ENCODE results near the gene ESPNL.

ESPNL gene

DNA sequence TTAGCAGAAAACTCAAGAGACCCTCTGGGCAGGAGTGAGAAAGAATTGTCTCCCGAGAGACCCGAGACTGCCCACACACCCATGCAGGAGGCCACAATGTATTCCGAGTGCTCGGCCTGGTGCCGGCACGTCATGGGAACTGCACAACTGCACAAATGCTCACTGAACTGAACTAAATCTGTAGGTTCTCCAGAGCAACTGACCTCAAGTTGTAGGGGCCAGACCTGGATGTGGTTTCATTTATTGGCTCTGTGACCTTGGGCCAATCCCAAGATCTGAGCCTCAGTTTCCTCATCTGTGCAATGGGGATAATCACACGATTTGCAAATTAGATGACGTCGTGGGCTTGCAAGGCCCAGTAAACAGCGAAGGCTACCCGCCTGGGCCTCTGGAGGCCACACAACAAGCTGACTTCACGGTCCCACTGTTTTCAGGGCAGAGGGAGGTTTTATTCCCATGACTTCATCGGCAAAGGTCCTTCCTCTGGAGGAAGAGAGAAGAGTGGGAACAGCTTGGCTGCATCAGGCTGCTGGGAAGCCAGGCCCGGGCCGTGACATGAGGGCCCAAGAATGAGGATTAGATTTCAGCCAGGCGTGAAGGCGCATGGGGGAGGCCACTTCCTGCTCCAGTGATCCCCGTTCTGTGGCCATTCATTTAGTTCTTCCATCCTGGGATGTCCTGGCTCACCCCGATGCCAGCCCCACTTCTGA is 55.1 kb downstream of the ESPNL start:
- TF ChIP-seq CTCF (IDR thresholded peaks at IDR 0.05; ENCODE audit: low read length, missing control alignments): no peak
- no peak overlapping the region for H3K4me3 ChIP-seq (replicated peaks; ENCODE audit: low read depth, low read length)
- DNase-seq (ENCODE audit: low read depth): peak; percentile 88

GRCh38 chr2:238155761-238156694 is 55.9 kb downstream of the ESPNL start:
- no peak for TF ChIP-seq CTCF (IDR thresholded peaks at IDR 0.05; ENCODE audit: low read length, missing control alignments)
- H3K4me3 ChIP-seq (replicated peaks; ENCODE audit: low read depth, low read length): no peak overlapping the region
- DNase-seq (ENCODE audit: low read depth): peak; percentile 43

DNA sequence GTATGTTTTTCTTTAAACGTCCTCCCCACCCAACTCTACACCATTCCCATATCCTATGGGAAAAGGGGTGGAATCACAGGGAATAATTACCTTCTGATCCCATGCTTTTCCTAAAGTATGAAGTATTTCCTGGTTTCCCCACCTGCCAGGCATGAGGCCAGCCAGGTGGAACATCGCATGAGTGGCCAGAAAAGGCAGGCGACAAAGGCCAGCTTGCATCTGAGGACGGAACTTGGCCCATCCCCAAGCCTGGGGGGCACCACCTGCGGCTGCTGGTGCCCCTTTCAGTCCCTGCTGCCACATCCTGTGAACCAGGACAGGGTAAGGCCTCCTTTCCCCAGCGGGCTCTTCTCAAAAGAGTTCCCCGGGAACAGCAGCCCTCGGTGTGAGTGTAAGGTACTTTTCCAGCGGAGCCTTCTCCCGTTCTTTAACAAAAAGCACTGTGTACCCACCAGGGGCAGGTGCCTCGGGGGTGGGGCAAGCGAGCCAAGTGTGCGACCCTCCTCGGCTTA is 57.4 kb downstream of the ESPNL start:
- no peak overlapping the region for H3K4me3 ChIP-seq (replicated peaks; ENCODE audit: low read depth, low read length)
- no peak for TF ChIP-seq CTCF (IDR thresholded peaks at IDR 0.05; ENCODE audit: low read length, missing control alignments)
- DNase-seq (ENCODE audit: low read depth): no peak

- TF ChIP-seq CTCF (IDR thresholded peaks at IDR 0.05; ENCODE audit: low read length, missing control alignments): no peak
- H3K4me3 ChIP-seq (replicated peaks; ENCODE audit: low read depth, low read length): no peak overlapping the region
- DNase-seq (ENCODE audit: low read depth): no peak
Measured at GRCh38 chr2:238158018-238158508, 57.9 kb downstream of the ESPNL start.

GRCh38 chr2:238158509-238159070 is 58.5 kb downstream of the ESPNL start, which contains the start of gene ERFE:
TSS of gene ERFE (plus strand) at chr2:238158970. CDS start at chr2:238159008, 38 bp downstream.
- H3K4me3 ChIP-seq (replicated peaks; ENCODE audit: low read depth, low read length): peak within 1 kb of the TSS; percentile 30
- DNase-seq (ENCODE audit: low read depth): peak; percentile 43
- peak; percentile 13 for TF ChIP-seq CTCF (IDR thresholded peaks at IDR 0.05; ENCODE audit: low read length, missing control alignments)

DNA sequence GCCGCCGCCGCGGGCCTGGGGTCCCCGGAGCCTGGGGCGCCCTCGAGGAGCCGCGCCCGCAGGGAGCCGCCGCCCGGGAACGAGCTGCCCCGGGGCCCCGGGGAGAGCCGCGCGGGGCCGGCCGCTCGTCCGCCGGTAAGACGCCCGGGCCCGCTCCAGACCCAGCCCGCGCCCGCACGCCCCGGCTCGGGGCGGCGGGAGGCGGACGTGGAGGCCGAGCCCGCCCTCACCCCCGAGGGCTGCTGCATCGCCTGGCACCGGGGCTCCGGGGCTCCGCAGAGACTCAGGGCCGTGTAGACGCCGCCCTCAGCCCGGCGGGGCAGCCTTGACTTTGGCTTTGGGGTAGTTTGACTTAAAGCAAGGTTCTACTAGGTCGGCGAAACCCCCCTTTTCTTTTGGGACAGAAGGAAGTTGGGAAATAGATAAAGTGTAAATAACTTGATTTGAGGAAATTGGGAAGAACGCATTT is 59.0 kb downstream of the ESPNL start:
- no peak for DNase-seq (ENCODE audit: low read depth)
- no peak for TF ChIP-seq CTCF (IDR thresholded peaks at IDR 0.05; ENCODE audit: low read length, missing control alignments)

More for the DNA sequence above, 59.0 kb downstream of the ESPNL start:
- H3K4me3 ChIP-seq (replicated peaks; ENCODE audit: low read depth, low read length): peak overlapping the region; percentile 30
